GM18909 (cell line): Measurements from ENCODE around the gene CCT7.
A peak's percentile ranks its signal among the peaks of the same experiment; 100 is the strongest.

Source experiments
- ATAC-seq: cut with Tn5 transposase; IDR thresholded peaks from one replicate; pipeline ENCODE4 v1.9.1; 2021; ENCODE audit warnings: mild to moderate bottlenecking; ENCODE audit not compliant: unreplicated experiment, poor library complexity

The CCT7 gene

GRCh38 chr2:73291461-73292315 lies 57.6 kb downstream of the CCT7 start:
- ATAC-seq, result peak; percentile 10

- no peak for ATAC-seq
These were observed 58.3 kb downstream of the CCT7 start for GRCh38 chr2:73292316-73292905.

- ATAC-seq, result peak; percentile 1
These were observed 58.9 kb downstream of the CCT7 start for GRCh38 chr2:73292906-73293533.

DNA sequence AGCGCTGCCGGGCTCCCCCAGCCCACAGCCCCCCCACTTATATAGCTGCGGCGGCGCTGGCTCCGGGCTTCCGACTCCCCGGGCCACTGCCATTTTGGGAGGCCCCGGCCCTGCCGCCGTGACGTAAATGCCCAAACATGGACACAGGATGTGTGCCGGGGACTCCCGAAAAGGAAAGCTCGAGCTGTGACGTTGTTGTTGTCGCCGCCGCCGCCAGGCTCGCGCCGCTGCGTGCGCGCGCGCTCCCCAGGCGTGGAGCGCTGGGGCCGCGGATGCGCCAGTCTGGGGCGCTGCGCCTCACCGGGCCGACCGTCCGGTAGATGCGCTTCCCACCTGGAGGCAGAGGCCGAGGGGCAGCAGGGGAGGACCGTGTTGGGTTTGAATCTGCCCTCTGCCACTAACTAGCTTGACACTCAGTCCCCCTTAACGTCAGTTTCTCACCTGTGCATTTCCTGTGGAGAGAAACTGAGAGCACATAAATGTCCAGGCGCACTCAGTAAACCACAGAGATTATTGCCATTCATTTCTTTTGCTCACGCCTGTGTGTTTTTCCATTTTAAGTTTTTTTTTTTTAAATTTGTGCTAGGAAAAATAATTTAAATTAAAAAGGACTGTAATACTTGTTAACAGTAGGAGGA lies 59.5 kb downstream of the CCT7 start, which contains the start of gene EGR4:
TSS of gene EGR4 (minus strand) at position 15 of the 638 bp plus-strand sequence. CDS start 231 bp downstream, outside the sequence.
- peak; percentile 87 for ATAC-seq

- ATAC-seq, result no peak
These were observed 60.1 kb downstream of the CCT7 start for GRCh38 chr2:73294239-73294638.

GRCh38 chr2:73295751-73296400 lies 61.8 kb downstream of the CCT7 start:
- ATAC-seq, result no peak

- ATAC-seq, result no peak
These were observed 63.0 kb downstream of the CCT7 start for GRCh38 chr2:73297151-73297559.

DNA sequence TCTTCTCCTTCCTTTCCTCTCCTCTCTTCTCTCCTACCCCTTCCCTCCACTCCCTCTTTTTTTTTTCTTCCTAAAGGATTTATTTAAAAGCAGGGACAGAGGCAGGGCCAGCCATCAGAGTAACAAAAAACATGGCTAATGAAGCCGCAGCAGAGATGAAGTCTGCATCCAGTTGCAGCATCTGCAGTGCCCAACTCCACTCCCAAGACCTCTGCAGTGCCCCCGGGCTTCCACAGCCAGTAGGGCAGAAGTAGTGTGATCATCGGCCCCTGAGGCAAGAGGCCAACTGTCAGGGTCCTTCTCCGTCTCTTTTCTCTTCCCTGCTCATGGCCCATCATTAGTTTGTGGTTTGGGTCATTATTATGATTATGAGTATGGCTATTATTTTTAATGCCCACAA lies 63.5 kb downstream of the CCT7 start:
- ATAC-seq, result no peak

DNA sequence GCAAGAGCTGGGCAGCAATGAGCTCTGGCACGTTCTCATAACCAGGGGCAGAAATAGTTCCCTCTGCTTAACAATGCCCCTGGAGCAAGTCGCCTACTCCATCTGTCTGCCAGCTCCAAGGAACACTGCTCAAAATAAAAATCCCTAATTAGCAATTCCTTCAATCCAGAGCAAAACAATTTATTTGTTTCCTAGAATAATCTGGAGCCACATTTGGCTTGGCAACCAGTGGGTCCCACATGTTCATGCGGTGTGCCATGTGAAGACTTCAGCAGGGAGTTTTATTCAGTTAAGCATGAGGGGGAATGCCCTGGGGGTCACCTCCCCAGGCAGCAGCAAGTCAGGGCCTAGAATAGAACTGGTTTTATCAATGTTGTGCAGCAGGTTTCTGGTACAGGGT lies 66.8 kb downstream of the CCT7 start:
- ATAC-seq, result no peak

DNA sequence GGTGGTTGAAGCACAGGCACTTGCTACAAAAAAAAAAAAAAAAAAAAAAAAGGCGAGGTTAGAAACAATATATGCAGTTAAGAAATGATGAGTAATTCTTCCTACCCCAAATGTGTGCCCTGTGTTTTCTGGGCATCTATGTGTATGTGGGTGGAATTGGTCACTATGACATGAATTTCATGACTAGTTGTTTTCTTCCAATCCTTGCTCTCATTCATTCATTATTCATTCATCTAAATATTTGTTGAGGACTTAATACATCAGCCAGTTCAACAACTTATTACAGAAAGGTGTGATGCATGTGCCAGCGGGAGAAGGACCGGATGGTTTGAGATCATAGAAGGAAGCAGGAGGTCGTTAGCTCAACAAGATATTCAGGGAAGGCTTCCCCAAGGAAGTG lies 67.5 kb downstream of the CCT7 start:
- no peak for ATAC-seq
